ENCODE measurements around the gene RAB15.

GRCh38 chr14:64928239-64929013, 43.7 kb downstream of the RAB15 start:
- TF ChIP-seq INSM2 (tag by site-specific recombination; IDR thresholded peaks at IDR 0.05) (no peak), REST (tag by site-specific recombination; IDR thresholded peaks at IDR 0.05) (no peak), YY1 (tag by site-specific recombination; IDR thresholded peaks at IDR 0.05) (no peak), ZNF140 (tag by site-specific recombination; IDR thresholded peaks at IDR 0.05) (no peak), ZNF830 (tag by site-specific recombination; IDR thresholded peaks at IDR 0.05; ENCODE audit: low read depth) (no peak), ZBTB49 (tag by site-specific recombination; IDR thresholded peaks at IDR 0.05; ENCODE audit: low read depth) (no peak), CTCF (tag by site-specific recombination; IDR thresholded peaks at IDR 0.05) (no peak), ZIC2 (tag by site-specific recombination; IDR thresholded peaks at IDR 0.05) (no peak), ZNF138 (tag by site-specific recombination; IDR thresholded peaks at IDR 0.05; ENCODE audit: borderline replicate concordance) (no peak), ZNF660 (tag by site-specific recombination; IDR thresholded peaks at IDR 0.05) (no peak), ZNF692 (tag by site-specific recombination; IDR thresholded peaks at IDR 0.05) (no peak), TCF7L2 (IDR thresholded peaks at IDR 0.05; ENCODE audit: borderline replicate concordance, low read depth, low read length) (no peak)
